HepG2 (cell line): Measurements from ENCODE around the gene PHACTR1.

Source experiments
- KLF12 ChIP-seq: sonication (generic); formaldehyde crosslinking; IDR thresholded peaks from 2 replicates; pipeline ENCODE4 v1.4.0; 2020; ENCODE audit warnings: missing genetic modification reagents, borderline replicate concordance
- SP1 ChIP-seq, 2 experiments: fragments of 450-650 bp in 1 of 2; sonication (generic) in 1 of 2; formaldehyde crosslinking in 1 of 2; IDR thresholded peaks; 2 replicates each; pipeline versions ENCODE4 v1.4.0 to v1.6.1; 2016 to 2020; ENCODE audit warnings: missing genetic modification reagents in 1 of 2
- ZNF530 ChIP-seq: sonication (generic); formaldehyde crosslinking; IDR thresholded peaks from 2 replicates; pipeline ENCODE4 v1.5.0; 2020; ENCODE audit warnings: low read depth, mild to moderate bottlenecking, missing genetic modification reagents
- ZNF672 ChIP-seq: sonication (generic); formaldehyde crosslinking; IDR thresholded peaks from 2 replicates; pipeline ENCODE4 v1.8.1; 2022; ENCODE audit warnings: missing genetic modification reagents
- ZNF772 ChIP-seq: sonication (generic); formaldehyde crosslinking; IDR thresholded peaks from 2 replicates; pipeline ENCODE4 v1.5.0; 2020; ENCODE audit warnings: mild to moderate bottlenecking, missing genetic modification reagents

DNA sequence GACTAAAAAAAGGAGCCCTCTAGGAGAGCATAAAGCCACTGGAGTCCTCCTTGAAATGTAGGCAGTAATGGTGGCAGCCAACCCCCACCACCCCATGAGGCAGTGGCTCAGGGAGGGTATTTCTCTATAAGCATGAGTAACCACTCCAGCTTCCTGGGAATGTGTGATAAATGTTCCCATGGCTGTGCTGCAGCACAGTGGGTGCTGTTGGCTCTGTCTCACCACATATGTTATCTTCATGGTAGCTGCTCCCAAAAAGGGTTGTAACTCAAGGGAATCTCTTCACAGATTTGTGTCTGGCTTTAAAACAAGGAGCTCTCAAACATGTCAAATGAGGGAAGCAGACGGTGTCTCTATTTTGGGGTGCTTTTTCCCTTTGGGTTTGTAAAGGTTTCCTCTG is 7.5 kb upstream of the PHACTR1 start:
- TF ChIP-seq ZNF530 (CRISPR knock-in tag), result no peak
- no peak for TF ChIP-seq ZNF672 (CRISPR knock-in tag)
- TF ChIP-seq SP1 (IDR thresholded peaks at IDR 0.05), result no peak
- no peak for TF ChIP-seq SP1 (CRISPR knock-in tag; IDR thresholded peaks at IDR 0.05)
- TF ChIP-seq ZNF772 (CRISPR knock-in tag), result no peak
- TF ChIP-seq KLF12 (CRISPR knock-in tag), result no peak
